K562 (cell line): ENCODE data around the gene LMAN2L. TPM values are rescaled to one million over a fixed set of nuclear protein-coding genes. Genes with fewer than 3 reads are reported as not detected.

ENCODE experiments used
- ATAC-seq: fragments of 200-7000 bp; cut with Tn5 transposase; 3 replicates; pipeline ENCODE4 v1.9.1; 2020; ENCODE audit warnings: moderate library complexity
- BruUV-seq: library from RNA; stranded (reverse); fragments of 400-500 nt; replicated peaks from 2 replicates; lab custom pipeline; 2021; lab: Mats Ljungman, UMichigan
- CTCF ChIA-PET: fragments of 300-600 bp; formaldehyde crosslinking; extraction: SDS; loops from one replicate; lab custom pipeline; 2021; ENCODE audit warnings: low intra/inter-chr PET ratio; lab: Yijun Ruan, JAX
- POLR2A ChIA-PET: fragments of 300-600, 350-650 bp; sonication (Branson Sonifier 250); formaldehyde crosslinking; extraction: SDS; loops from one replicate; lab custom pipeline; 2021; ENCODE audit warnings: antibody characterized with exemption, inconsistent platforms; lab: Yijun Ruan, JAX
- DNase-seq, 4 experiments: peaks; one replicate each; pipeline versions ENCODE4 v3.0.0 to v3.0.0-alpha.2; 2011 to 2018; ENCODE audit warnings: low spot score in 3 of 4, mixed read lengths in 3 of 4; ENCODE audit errors: extremely low read depth in 1 of 4
- FAIRE-seq: peaks from 2 replicates; lab custom pipeline; 2011; peaks lifted over from hg19 to GRCh38; lab: Jason Lieb, UNC
- H2AFZ ChIP-seq: 2 replicates; pipeline ENCODE4 v1.6.0; 2011; ENCODE audit warnings: low read depth, low read length, control low read depth, inconsistent platforms
- H3K27ac ChIP-seq: fragments of 200-600 bp; 3 replicates; pipeline ENCODE4 v1.8.0; 2011; ENCODE audit warnings: low read depth, mild to moderate bottlenecking, control low read depth, inconsistent platforms, low read length, moderate library complexity, mixed read lengths; ENCODE audit errors: extremely low read depth
- H3K27me3 ChIP-seq, 2 experiments: fragments of 300-600 bp in 1 of 2; 2 replicates in 1 of 2; 3 replicates in 1 of 2; pipeline versions ENCODE4 v1.6.0 to v1.8.0; 2011; ENCODE audit warnings: inconsistent platforms in 2 of 2, low read length in 2 of 2, mild to moderate bottlenecking in 1 of 2, mixed read lengths in 1 of 2, moderate library complexity in 1 of 2; ENCODE audit not compliant: control insufficient read depth in 2 of 2, insufficient read depth in 2 of 2
- H3K36me3 ChIP-seq: fragments of 300-600 bp; 3 replicates; pipeline ENCODE4 v1.8.0; 2011; ENCODE audit warnings: mild to moderate bottlenecking, low read length, inconsistent platforms; ENCODE audit not compliant: control insufficient read depth, insufficient read depth
- H3K4me1 ChIP-seq, 2 experiments: fragments of 200-600 bp in 1 of 2; replicated peaks in 1 of 2; 2 replicates in 1 of 2; 3 replicates in 1 of 2; pipeline versions ENCODE4 v1.5.1 to v1.8.0; 2011; ENCODE audit warnings: inconsistent platforms in 2 of 2, low read length in 2 of 2, mild to moderate bottlenecking in 1 of 2, mixed read lengths in 1 of 2, moderate library complexity in 1 of 2; ENCODE audit not compliant: control insufficient read depth in 2 of 2, insufficient read depth in 2 of 2
- H3K4me2 ChIP-seq: 2 replicates; pipeline ENCODE4 v1.6.1; 2011; ENCODE audit warnings: low read length, control low read depth, inconsistent platforms, mixed read lengths; ENCODE audit not compliant: insufficient read depth
- H3K4me3 ChIP-seq: fragments of 200-600 bp; sonication (generic), shearing (Covaris generic); 2 replicates; pipeline ENCODE4 v1.5.1; 2016; ENCODE audit warnings: control low read depth, inconsistent platforms
- H3K79me2 ChIP-seq: fragments of 200-600 bp; 3 replicates; pipeline ENCODE4 v1.8.0; 2011; ENCODE audit warnings: low read length, inconsistent platforms; ENCODE audit not compliant: control insufficient read depth, insufficient read depth
- H3K9ac ChIP-seq, 2 experiments: 2 replicates each; pipeline versions ENCODE4 v1.6.0 to v1.6.1; 2011; ENCODE audit warnings: low read depth in 2 of 2, low read length in 2 of 2, control low read depth in 1 of 2, inconsistent platforms in 1 of 2, mild to moderate bottlenecking in 1 of 2, mixed read lengths in 1 of 2; ENCODE audit not compliant: insufficient read depth in 1 of 2
- H3K9me1 ChIP-seq: one replicate; pipeline ENCODE4 v1.6.0; 2011; ENCODE audit warnings: inconsistent platforms, mild to moderate bottlenecking, low read length, moderate library complexity; ENCODE audit not compliant: control insufficient read depth, insufficient read depth
- H3K9me3 ChIP-seq: replicated peaks from 2 replicates; pipeline ENCODE4 v1.5.1; 2011; ENCODE audit warnings: low read depth, low read length, inconsistent platforms; ENCODE audit not compliant: control insufficient read depth, insufficient read depth
- H4K20me1 ChIP-seq: replicated peaks from 2 replicates; pipeline ENCODE4 v1.6.1; 2011; ENCODE audit warnings: low read length, inconsistent platforms, mixed read lengths; ENCODE audit not compliant: control insufficient read depth, insufficient read depth
- FUS ChIP-seq: fragments of 200-400 bp; formaldehyde crosslinking; optimal IDR thresholded peaks from 2 replicates; pipeline ENCODE3; 2017; ENCODE audit warnings: low read depth, low read length
- MECOM ChIP-seq: fragments of 250-450 bp; sonication (Bioruptor Pico); IDR thresholded peaks from 2 replicates; pipeline ENCODE4 v1.8.0; 2022; ENCODE audit warnings: inconsistent platforms
- POLR2AphosphoS5 ChIP-seq: IDR thresholded peaks from 2 replicates; pipeline ENCODE4 v1.6.1; 2011; ENCODE audit warnings: mild to moderate bottlenecking, low read depth, low read length, moderate library complexity; ENCODE audit not compliant: control insufficient read depth, insufficient read depth
- ZBTB34 ChIP-seq: fragments of 250-450 bp; sonication (Bioruptor Pico); IDR thresholded peaks from 2 replicates; pipeline ENCODE4 v1.8.0; 2021; ENCODE audit warnings: mild to moderate bottlenecking, moderate library complexity
- ZNF318 ChIP-seq, 2 experiments: fragments of 450-650 bp; IDR thresholded peaks; 2 replicates each; pipeline ENCODE4 v1.6.1; 2016; ENCODE audit warnings: mild to moderate bottlenecking in 2 of 2, borderline replicate concordance in 1 of 2, low read depth in 1 of 2, moderate library complexity in 1 of 2
- WGBS: fragments of 100-300 bp; shearing (Covaris generic); methylation state at CpG from one replicate; pipeline ENCODE4 v1.1.6; 2016; ENCODE audit warnings: low coverage, mixed read lengths; ENCODE audit not compliant: insufficient coverage; ENCODE audit errors: missing lambda C conversion rate; 5-methylcytosine and 5-hydroxymethylcytosine counted together
- in situ Hi-C: fragments of 300-500 bp; cut with MboI; formaldehyde crosslinking; loops from 4 replicates; pipeline ENCODE4 v1.15.0; 2018; ENCODE audit warnings: inconsistent platforms, mixed read lengths
- intact Hi-C: fragments of 100-400 bp; cut with micrococcal nuclease; formaldehyde crosslinking; loops from 2 replicates; pipeline ENCODE4 v1.14.2; 2022
- polyA plus RNA-seq, 8 experiments: library from polyadenylated mRNA; depleted of rRNA in 4 of 8; stranded (reverse) in 5 of 8; unstranded in 3 of 8; fragments of >200 nt; fragmentation: Nextera tagmentation in 2 of 8; fragmentation: Illumina TruSeq in 1 of 8; extraction: Ambion mirVana in 2 of 8; extraction: Trizol in 1 of 8; gene quantifications; 2 replicates each; pipeline versions ENCODE4 v1.2.1 to v1.2.3, GENCODE V29; 2011 to 2014; ENCODE audit warnings: inconsistent platforms in 1 of 8, missing spikeins in 1 of 8
- total RNA-seq, 7 experiments: library from RNA; depleted of rRNA in 6 of 7; stranded (reverse); fragments of >200 nt in 6 of 7; fragmentation: Illumina TruSeq in 2 of 7; extraction: Trizol in 2 of 7; gene quantifications; 2 replicates each; pipeline versions ENCODE4 v1.2.1 to v1.2.3, GENCODE V29; 2011 to 2021; ENCODE audit warnings: low replicate concordance in 1 of 7
- TF ChIP-seq, protein P1 (sequence below): fragments of 450-650 bp; IDR thresholded peaks from 2 replicates; pipeline ENCODE4 v1.6.1; 2016; ENCODE audit warnings: antibody characterized with exemption
- TF ChIP-seq, protein P2 (sequence below): sonication (generic); formaldehyde crosslinking; IDR thresholded peaks from 2 replicates; pipeline ENCODE4 v1.8.1; 2023; ENCODE audit warnings: mild to moderate bottlenecking, missing genetic modification reagents, moderate library complexity

The LMAN2L gene
- total and polyA plus RNA-seq, 9 of the 15 experiments (the other 6 are each of a cell fraction or from before 2014, with no cell fraction given): 7.2 to 37.7 (median 12.5) TPM

- no peak for DNase-seq
- Histone ChIP-seq H4K20me1 (peaks cover 5% of the 10 kb centered on the region; the same call in 1 of the 2 replicates), H3K36me3 (peaks cover 24% of the 10 kb centered on the region; the same call in 2 of the 3 replicates), H3K9ac (no peak overlapping the region), H2AFZ (no peak overlapping the region), H3K27ac (no peak overlapping the region), H3K9me1 (peaks cover 6% of the 10 kb centered on the region), H3K4me1 (no peaks in the 10 kb centered on the region), H3K79me2 (no peaks in the 10 kb centered on the region), H3K27me3 (0 out of 5 replicates have a peak, but pooled peaks cover 0 to 7% of the 10 kb centered on the region in 2 experiments), H3K9me3 (no peaks in the 10 kb centered on the region), H3K4me3 (no peak overlapping the region), H3K4me2 (no peak overlapping the region)
- in situ Hi-C loops (no loop called here), intact Hi-C loops (no loop called here)
- ChIA-PET POLR2A (interaction anchor here (0.6 to 1.6 kb wide), 2 partner anchors 11 to 31 kb away, joined by 4 read pairs; no protein-coding TSS in a partner anchor), CTCF (no interaction called here)
- ATAC-seq: no peak
- FAIRE-seq: peak; percentile 52
- BruUV-seq: no TSS peak
- 71% methylated on average over 16 of the region's 16 CpGs for WGBS
- TF ChIP-seq ZBTB34: no peak
- TF ChIP-seq POLR2AphosphoS5: no peak
- TF ChIP-seq FUS: no peak
- TF ChIP-seq MECOM (CRISPR knock-in tag): no peak
- TF ChIP-seq, protein P1, sequence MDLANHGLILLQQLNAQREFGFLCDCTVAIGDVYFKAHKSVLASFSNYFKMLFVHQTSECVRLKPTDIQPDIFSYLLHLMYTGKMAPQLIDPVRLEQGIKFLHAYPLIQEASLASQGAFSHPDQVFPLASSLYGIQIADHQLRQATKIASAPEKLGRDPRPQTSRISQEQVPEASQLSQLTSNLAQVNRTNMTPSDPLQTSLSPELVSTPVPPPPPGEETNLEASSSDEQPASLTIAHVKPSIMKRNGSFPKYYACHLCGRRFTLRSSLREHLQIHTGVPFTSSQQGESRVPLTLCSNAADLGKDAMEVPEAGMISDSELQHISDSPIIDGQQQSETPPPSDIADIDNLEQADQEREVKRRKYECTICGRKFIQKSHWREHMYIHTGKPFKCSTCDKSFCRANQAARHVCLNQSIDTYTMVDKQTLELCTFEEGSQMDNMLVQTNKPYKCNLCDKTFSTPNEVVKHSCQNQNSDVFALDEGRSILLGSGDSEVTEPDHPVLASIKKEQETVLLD: no peak
- TF ChIP-seq ZNF318 (IDR thresholded peaks at IDR 0.05; ENCODE audit: borderline replicate concordance in 1 of 2, low read depth in 1 of 2): no peak
- TF ChIP-seq, protein P2, sequence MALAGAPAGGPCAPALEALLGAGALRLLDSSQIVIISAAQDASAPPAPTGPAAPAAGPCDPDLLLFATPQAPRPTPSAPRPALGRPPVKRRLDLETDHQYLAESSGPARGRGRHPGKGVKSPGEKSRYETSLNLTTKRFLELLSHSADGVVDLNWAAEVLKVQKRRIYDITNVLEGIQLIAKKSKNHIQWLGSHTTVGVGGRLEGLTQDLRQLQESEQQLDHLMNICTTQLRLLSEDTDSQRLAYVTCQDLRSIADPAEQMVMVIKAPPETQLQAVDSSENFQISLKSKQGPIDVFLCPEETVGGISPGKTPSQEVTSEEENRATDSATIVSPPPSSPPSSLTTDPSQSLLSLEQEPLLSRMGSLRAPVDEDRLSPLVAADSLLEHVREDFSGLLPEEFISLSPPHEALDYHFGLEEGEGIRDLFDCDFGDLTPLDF: no peak
Measured at GRCh38 chr2:96703021-96703751, 36.7 kb downstream of the LMAN2L start.
